Caki2 (cell line): ENCODE results near the gene CSF1R. TPM values are rescaled to one million over a fixed set of nuclear protein-coding genes. Genes with fewer than 3 reads are reported as not detected.

Experiments used
- DNase-seq: peaks from one replicate; pipeline ENCODE4 v3.0.0-alpha.2; 2015; ENCODE audit warnings: low read depth
- in situ Hi-C: cut with HindIII; loops from 2 replicates; pipeline ENCODE4 v1.10.0; 2016; ENCODE audit warnings: low sequenced_read_pairs, low pct_unique_long_range_greater_than_20kb, mixed read lengths
- total RNA-seq: library from RNA; depleted of rRNA; stranded (reverse); fragments of >200 nt; shearing (Covaris generic); gene quantifications from 2 replicates; pipeline ENCODE4 v1.2.3, GENCODE V29; 2014; ENCODE audit warnings: low replicate concordance

CSF1R gene
- total RNA-seq, 1 experiment from 2014 or later: not detected

DNA sequence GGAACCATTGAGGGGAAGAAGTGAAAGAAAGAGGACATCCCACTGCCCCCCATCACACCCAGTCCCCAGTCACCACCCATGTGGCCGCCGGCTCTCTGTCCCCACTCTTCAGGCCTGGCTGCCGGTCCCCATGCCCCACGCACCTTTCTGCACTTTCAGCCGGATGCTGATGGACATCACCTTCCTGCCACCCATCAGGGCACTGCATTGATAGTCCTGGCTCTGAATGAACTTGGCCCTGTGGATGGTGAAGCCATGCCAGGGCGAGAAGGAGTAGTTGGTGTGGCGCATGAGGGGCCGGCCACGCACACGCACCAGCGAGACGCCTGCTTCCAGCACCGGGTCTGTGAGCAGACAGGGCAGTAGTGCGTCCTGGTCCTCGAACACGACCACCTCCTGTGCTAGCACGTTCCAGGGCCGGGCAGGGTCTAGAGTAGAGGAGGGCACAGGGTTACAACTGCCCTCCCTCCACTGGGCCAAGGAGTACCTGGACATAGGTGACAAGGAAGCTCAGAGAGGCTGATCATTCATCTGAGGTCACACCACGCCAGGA is 6.4 kb downstream of the CSF1R start:
- no peak for DNase-seq
- in situ Hi-C loops: no loop called here

DNA sequence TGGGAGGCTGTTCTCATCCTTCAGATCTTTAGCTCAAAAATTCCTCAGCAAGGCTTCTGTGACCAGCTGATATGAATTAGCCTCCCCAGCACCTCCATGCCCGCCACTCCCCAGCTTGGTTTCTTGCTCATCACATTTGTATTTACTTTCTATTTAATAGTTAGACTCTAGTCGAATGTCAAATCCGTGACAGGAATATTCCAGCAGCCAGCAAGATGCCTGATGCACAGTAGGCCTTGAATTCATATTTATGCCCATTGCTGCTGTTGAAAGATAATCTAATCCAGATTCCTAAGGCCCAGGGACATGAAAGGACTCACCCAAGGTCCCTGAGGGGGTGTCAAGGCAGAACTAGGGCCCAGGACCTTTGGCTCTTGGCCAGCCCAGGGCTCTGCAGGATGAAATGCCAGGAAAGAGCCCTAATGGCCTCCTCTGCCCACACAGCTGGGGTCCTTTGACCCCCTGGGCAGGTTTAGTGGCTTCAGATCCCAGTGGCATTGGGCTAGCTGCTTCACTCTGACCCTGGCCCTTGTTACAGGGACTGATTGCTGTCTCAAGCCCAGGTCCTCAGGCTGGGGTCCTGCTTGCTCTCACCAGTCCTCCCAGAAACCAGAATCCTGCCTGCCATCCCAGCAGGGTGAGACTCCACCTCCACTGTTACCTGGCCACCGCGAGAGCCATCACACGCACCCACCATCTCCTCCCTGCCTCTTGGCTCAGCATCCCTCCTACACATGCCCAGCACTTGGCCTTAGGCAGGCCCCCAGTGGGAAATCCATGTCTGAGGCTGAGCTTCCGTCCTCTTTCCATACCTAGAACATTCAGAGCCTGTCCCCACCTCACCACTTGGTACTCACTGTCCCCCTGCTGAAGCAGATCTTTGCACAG is 7.3 kb downstream of the CSF1R start:
- in situ Hi-C loops: no loop called here
- DNase-seq: no peak

- in situ Hi-C loops: no loop called here
- no peak for DNase-seq
Observed at GRCh38 chr5:150077996-150078801, 8.2 kb downstream of the CSF1R start.

DNA sequence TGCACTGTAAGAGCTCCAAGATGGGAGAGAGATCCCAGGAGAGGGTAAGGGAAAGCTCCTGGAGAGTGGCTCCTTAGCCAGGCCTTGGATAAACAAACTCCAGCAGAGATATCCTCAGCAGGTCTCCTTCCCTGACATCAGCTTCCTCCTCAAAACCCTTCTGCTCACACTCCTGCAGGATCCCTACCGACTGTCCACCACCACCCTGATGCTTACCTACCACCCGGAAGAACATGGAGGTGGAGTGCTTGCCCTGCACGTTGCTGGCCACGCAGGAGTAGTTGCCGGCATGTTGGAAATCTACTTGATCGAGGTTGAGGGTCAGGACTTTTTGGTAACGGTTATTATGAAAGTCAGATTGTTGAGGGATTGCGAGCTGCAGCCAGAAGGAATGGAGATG is 9.3 kb downstream of the CSF1R start:
- in situ Hi-C loops: no loop called here
- no peak for DNase-seq

DNA sequence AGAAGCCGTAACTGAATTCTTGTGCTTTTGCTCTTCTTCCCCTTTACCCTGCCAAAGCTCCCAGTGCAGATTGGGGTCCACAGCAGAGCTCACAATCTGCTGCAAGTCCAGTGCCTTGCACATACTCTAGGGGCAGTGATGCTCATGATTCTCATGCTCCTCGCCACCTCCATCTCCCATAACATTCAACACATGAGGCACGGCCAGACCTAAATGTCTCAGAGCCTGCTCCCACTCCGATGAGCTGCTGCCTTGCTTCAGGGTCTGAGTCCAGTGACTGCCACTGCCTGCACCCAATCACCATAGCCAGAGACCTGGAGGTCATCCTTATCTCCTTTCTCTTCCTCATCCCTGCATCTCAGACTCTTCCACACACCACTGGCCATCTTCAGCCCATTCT is 10.5 kb downstream of the CSF1R start:
- DNase-seq: no peak
- in situ Hi-C loops: no loop called here

- DNase-seq: no peak
- in situ Hi-C loops: no loop called here
Observed at GRCh38 chr5:150075233-150075632, 11.1 kb downstream of the CSF1R start.

- DNase-seq: no peak
- in situ Hi-C loops: no loop called here
Observed at GRCh38 chr5:150073677-150074076, 12.7 kb downstream of the CSF1R start.

GRCh38 chr5:150073086-150073625 is 13.2 kb downstream of the CSF1R start:
- DNase-seq: no peak
- in situ Hi-C loops: no loop called here

DNA sequence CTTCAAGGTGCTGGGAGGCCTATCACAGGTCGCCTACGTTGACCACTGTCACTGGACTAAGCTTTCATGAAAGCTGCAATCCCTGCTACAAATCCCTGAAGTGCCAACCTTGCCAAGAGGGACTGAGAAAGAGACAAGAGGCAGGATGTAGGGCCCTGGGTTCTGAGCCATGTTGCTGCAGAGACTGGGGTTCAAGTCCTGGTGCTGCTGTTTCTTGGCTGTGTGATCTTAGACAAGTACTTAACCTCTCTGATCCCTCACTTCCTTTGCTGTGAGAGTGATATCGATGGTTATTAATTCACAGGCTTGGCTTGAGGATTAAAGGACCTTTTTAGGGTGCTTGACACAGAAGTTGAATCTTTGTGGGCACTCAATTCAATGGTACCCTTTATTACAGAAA is 15.5 kb downstream of the CSF1R start:
- in situ Hi-C loops: no loop called here
- no peak for DNase-seq

- no peak for DNase-seq
Observed at GRCh38 chr5:150069672-150070627, 16.4 kb downstream of the CSF1R start.

GRCh38 chr5:150068961-150069645 is 17.3 kb downstream of the CSF1R start:
- in situ Hi-C loops: no loop called here
- no peak for DNase-seq

More at GRCh38 chr5:150069672-150070627, 16.4 kb downstream of the CSF1R start:
- in situ Hi-C loops: no loop called here

GRCh38 chr5:150068472-150068871 is 17.9 kb downstream of the CSF1R start:
- no peak for DNase-seq
- in situ Hi-C loops: no loop called here

DNA sequence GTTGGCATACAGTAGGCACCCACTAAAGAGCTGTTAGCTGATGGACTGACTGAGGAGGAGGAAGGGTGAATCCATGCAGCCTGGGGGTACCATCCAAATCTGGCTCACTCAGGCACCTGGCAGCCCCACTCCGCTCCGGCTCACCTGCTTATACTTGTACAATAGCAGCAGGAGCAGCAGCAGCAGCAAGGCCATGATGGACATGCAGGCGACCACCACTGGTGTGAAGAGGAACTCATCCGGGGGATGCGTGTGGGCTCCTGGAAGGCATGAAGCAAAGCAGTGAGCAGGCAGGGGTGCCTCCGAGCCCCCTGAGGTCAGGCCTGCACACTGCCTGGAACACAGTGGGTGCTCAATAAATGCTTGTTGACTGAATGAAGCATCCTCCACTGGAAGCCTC is 18.3 kb downstream of the CSF1R start:
- DNase-seq: no peak
- in situ Hi-C loops: no loop called here

DNA sequence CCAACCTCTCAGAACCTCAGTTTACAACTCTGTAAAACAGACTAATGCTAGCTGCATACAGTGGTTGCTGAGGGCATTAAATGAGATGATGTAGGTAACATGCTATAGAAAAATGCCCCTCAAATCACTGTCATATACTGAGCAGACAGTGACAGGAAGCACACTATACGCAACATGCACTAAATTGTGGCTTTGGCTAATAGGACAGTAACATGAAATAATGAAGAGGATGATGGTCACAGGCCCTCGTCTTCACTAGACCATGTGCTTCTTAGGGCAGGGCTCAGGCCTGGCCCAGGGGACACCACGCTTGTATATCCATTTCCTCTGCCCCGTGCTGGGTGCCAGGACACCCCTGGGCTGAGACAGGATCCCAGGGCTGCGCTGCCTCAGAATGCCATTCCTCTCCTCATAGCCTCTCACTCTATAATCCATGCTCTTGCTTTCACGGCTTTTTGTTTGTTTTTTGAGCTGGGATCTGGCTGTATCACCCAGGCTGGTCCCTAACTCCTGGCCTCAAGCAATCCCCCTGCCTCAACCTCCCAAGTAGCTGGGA is 18.9 kb downstream of the CSF1R start:
- in situ Hi-C loops: no loop called here
- no peak for DNase-seq

- in situ Hi-C loops: no loop called here
- no peak for DNase-seq
Observed at GRCh38 chr5:150066901-150067396, 19.4 kb downstream of the CSF1R start.

GRCh38 chr5:150066436-150066835 is 19.9 kb downstream of the CSF1R start:
- DNase-seq: no peak
- in situ Hi-C loops: no loop called here

DNA sequence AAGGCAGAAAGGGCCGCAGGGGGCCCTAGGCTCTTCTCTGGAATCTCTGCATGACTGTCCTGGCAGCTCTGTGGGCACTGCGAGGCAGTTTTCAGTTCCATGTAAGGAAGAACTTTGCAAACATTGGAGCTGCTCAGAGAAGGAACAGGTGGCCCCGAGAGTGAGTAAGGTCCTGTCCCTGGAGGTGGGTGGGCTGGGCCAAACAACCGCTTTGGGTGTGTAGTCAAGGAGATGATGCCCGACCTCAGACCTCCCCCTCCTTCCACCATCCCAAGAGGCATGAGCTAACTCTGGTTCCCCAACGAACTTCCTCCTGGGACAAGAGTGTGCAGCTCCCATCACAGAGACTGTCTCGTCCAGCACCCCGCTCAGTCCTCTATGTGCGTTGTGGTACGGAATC is 20.5 kb downstream of the CSF1R start:
- in situ Hi-C loops: no loop called here
- DNase-seq: no peak
